NCI-H1048 (cell line): ENCODE measurements around the gene LSM8.
"Not testable (repeated sequence)": the region's sequence is repeated elsewhere in the genome, so short reads cannot be mapped to it uniquely, and the experiment has no call there.

Experiments used
- DNase-seq: peaks from one replicate; lab custom pipeline; 2025; lab: John Stamatoyannopoulos, UW

The LSM8 gene

DNA sequence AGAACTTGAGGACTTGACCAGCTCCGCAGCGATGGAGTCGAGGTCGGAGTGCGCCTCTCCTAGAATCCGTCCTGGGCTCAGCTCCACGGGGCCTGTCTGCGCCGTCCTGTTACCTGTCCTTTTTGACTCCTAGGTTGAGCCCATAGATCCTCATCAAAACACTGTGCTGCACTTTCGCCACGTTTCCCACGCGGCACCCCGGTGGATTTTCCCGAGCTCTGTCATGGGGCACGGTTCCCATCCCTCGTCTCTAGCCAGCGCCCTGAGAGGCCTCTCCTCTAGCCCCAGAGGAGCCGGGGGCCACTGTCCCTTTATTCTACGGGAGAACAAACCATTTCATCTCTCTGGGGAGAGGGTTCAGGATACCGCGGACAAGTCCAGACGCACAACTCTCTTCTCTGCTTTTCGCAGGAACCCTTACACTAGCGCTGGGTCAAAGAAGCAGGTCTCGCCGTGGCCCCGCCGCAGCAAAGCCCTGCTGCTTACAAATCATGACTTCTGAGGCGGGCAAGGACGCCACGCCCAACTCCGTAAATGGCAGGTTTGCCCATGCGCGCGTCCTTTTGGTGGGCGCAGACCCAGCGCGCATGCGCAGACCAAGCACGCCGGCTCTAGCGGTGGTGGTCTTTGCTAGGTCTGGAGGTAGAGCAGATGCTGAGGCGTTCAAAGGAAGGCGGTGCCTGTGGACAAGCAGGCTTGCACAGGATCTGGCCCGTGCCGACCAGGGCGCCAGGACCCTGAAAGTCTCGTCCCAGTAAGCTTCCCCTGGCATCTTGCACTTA is 30.3 kb downstream of the LSM8 start:
- no peak for DNase-seq

DNA sequence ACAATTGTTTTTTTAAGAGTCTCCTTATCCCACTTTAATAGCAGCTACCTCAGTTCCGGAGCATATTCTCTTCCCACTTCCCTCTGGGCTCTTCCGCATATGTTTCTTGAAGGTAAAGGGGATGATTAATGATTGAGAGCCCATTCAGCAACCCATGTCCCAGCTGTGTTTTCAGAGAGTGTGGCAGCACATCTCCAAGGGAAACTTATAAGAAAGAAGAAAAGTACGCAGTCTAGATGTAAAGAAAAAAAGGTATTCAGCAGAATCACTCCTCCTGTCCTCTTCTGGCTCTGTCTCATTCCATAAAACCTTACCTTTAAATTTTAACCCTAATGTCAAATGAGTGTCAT is 30.8 kb downstream of the LSM8 start:
- no peak for DNase-seq

DNA sequence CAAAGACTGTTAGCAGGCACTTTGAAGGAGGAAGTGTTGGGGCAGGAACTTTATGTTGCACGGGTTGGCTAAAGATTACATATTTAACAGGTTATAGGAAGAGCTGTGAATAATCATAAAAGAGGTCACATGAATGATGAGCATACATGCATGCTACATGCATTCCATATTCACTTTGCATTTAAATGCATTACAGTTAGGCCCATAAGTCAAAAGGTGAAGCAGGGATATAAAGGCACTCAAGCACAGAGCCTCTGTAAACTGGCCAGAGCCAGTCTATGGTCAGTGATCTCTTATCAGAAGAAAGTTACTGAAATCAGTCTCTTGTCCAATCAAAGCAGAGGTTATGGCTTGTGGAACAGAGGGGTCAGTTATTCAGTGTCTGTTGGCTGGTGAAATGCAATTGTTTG is 33.3 kb downstream of the LSM8 start:
- no peak for DNase-seq

DNA sequence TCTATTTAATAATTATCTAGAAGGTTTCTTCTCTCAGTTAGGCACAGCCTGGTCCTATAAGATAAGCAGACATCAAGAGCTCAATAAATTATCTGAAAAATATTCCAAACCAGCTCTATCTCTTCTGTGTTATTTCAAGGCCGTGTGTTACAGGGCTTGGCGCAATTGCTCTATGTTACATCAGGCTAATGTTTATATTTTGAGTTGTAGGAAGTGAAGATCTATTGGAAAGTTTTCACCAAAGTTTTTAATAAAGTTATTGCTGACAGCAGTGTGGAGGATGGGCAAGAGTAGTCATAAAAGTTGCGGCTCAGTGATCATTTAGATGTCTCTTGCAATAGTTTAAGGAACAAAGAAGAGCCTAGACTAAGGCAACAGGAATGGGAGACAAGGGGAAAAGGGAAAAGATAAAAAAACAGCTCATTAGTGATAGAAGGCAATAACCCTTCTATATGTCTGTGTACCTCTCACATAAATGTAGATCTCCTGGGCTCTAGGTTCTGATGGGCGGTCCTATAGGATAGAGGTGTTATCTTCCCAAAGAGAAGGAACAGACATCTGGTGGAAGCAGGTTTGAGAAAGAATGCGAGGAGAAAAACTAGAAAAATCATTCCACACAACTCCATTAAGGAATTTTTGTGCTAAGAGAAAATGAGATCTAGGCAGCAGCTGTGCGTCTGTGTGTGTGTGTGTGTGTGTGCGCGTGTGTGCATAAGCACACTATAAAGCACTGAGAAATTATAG is 34.6 kb downstream of the LSM8 start:
- no peak for DNase-seq

DNA sequence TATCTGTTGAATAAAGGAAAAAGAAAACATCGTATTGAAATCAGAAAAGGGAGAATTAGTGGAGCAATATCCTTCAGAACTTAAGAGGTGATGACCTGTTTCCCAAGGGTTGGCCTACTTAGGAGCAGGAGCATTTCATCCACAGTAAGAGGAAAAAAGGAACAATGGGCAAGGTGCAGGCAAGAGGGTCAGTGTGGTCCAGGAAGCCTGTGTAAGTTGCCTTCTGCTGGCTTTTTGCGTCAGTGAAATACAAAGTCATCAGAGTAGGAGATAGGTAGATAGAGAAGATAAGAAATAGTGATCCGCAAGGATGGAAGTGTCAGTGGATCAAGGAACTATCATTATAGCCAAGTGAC is 35.2 kb downstream of the LSM8 start:
- no peak for DNase-seq

DNA sequence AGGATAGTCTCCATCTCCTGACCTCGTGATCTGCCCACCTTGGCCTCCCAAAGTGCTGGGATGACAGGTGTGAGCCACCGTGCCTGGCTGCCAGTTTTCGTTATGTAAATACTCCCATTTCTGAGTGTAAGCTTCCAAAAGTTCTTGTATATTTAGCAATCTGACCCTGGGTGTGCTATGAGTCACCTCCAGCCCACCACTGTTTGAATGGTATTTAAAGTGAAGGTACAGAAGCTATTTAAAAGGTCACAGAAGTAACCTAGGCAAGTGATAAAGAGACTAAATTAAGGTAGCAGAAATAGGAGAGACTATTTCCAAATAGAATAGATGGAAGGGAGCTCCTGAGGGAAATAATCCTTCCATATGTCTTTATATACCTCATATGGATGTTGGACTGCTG is 36.6 kb downstream of the LSM8 start:
- no peak for DNase-seq

DNA sequence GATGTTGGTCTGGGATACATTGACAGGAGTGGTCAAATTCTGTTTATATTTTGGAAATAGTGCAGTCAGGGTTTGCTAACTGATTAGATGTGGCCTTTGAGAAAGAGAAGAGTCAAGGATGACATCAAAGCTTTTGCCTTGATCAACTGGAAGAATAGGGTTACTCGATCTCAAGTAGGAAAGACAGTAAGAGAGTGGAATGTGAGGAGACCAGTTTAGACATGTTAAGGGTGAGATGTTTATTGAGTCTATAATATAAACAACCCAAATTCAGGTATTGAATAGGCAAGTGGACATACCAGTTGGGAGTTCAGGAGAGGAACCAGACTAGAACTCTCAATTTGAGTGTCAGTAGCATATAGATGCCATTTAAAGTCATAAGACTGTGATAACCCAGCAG is 38.6 kb downstream of the LSM8 start:
- no peak for DNase-seq

DNA sequence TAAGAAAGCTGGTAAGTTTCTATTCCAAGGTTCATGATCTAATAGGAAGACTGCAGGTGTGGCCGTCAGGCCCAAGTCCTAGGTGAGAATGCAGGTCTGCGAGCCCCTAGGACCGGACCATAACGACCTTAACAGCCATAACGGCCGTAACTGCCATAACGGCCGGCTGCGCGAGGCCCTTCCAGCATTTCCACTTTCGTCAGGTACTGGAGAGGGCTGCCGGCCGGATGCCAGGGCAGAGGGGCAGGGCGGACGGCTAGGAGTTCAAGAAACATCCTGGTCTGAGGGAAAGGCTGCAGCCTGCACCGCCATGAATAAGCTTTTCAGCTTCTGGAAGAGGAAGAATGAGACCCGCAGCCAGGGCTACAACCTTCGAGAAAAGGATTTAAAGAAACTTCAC is 40.6 kb downstream of the LSM8 start, which contains the start of gene ANKRD7:
TSS of gene ANKRD7 (plus strand) at position 184 of the 400 bp plus-strand sequence. CDS start at position 311, 127 bp downstream.
- DNase-seq, result no peak

DNA sequence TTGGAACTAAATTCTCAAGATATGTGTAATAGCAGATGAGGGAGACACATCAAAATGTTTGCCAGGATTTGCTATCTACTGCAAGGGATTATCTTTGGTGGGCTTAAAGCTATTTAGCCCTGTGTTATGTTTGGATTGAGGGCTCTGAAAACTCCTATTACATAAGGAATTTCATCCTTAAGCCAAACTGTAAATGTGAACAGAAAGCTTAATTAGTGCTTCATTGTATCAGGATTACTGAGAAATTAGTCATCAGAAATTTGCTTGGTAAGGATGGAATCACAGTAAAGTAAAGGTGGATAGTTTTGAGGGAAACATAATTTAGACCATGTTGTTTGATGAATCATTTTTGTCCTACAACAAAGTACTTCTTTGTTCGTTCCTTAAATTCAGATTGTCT is 48.9 kb downstream of the LSM8 start:
- DNase-seq, result no peak

DNA sequence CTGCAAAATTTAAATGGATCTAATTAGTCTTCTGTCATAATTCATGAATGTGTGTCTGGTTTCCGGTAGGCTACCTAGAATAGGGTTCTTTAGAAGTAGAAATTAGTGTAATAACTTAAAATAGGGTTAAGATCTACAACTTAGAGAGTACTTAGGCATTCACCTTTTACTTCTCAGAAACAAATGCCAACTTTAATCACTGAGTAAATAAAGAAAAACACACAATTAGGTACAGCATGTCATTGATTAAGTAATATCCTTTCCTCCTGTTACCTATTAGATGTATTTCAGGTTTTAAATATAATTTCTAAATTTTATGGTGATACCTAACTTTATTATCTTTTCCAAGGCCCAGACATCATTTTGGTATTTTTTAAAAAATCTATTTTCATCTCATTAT is 49.8 kb downstream of the LSM8 start:
- DNase-seq, result no peak

DNA sequence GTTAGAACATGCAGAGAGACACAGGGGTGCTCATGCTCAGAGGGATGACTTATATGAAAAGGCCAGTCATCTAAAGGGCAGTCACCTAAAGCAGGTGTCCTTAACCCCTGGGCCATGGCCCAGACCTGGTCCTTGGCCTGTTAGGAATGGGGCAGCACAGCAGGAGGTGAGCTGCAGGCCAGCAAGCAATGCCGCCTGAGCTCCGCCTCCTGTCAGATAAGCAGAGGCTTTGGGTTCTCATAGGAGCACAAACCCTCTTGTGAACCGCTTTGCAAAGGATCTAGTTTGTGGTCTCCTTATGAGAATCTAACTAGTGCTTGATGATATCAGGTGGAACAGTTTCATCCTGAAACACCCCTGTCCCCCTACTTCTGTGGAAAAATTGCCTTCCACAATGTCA is 55.0 kb downstream of the LSM8 start:
- DNase-seq, result no peak

DNA sequence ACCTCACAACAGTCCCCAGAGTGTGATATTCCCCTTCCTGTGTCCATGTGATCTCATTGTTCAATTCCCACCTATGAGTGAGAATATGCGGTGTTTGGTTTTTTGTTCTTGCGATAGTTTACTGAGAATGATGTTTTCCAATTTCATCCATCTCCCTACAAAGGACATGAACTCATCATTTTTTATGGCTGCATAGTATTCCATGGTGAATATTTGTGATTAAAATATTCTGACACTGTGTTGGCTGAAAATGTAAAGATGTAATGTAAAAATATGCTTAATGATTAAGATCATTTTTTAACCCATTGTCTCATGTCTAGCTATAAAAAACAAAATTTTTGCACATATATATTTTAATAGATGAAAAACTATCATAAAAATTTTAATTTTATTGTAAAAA is 56.4 kb downstream of the LSM8 start:
- DNase-seq, result not testable (repeated sequence)
